Activated CD4-positive, alpha-beta T cell treated with anti-CD3 and anti-CD28 coated beads, Interleukin-2, amount 10 ng/mL, durations not matched to agents 7 days and 5 days (primary cell): Measurements from ENCODE around the gene RIC3. TPM values are rescaled to one million over a fixed set of nuclear protein-coding genes. Genes with fewer than 3 reads are reported as not detected.

ENCODE experiments used
- CTCF ChIA-PET: fragments of 350-600 bp; sonication (Branson Sonifier 250); formaldehyde crosslinking; loops from one replicate; lab custom pipeline; 2021; ENCODE audit warnings: antibody characterized with exemption; lab: Charles Lee
- POLR2A ChIA-PET: fragments of 350-600 bp; sonication (Branson Sonifier 250); formaldehyde crosslinking; loops from one replicate; lab custom pipeline; 2021; ENCODE audit warnings: antibody characterized with exemption; lab: Charles Lee
- DNase-seq: peaks from one replicate; pipeline ENCODE4 v3.0.0-alpha.2; 2020
- H3K27ac Mint-ChIP-seq: one replicate; pipeline ENCODE4 v1.8.0; 2021; ENCODE audit warnings: mild to moderate bottlenecking, moderate library complexity, mixed read lengths
- H3K27me3 Mint-ChIP-seq: one replicate; pipeline ENCODE4 v1.8.0; 2021; ENCODE audit warnings: mixed read lengths
- H3K36me3 Mint-ChIP-seq: one replicate; pipeline ENCODE4 v1.8.0; 2021; ENCODE audit warnings: low read depth, mixed read lengths
- H3K4me1 Mint-ChIP-seq: one replicate; pipeline ENCODE4 v1.8.0; 2021; ENCODE audit warnings: mixed read lengths
- H3K4me3 Mint-ChIP-seq: one replicate; pipeline ENCODE4 v1.8.0; 2021; ENCODE audit warnings: mild to moderate bottlenecking, moderate library complexity, mixed read lengths
- H3K9me3 Mint-ChIP-seq: one replicate; pipeline ENCODE4 v1.8.0; 2021; ENCODE audit warnings: mixed read lengths
- total RNA-seq, 2 experiments: library from RNA; stranded (reverse); gene quantifications; one replicate each; pipeline ENCODE4 v1.2.3, GENCODE V29; 2021

The RIC3 gene
- total RNA-seq, 2 experiments from 2014 or later = 16.9 to 20.1 TPM

DNA sequence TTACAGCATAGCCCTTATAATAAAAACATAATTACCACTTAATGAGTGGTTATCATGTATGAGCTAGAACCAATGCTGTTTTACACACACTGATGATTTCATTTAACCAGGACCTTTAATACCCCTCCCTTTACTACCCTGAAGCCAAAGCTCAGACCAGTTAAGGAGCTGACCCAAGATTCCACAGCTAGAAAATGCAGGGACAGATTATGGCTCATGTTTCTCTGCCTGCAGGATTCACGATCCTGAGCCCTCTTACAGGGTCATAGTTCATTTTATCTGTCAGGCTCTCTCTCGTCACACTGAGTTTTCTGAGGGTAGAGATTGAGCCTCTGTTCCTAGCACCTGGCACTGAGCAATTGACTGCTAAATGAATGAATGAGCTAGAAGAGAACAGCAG lies 60.4 kb downstream of the RIC3 start:
- ChIA-PET POLR2A (no interaction called here), CTCF (no interaction called here)
- Mint-ChIP-seq H3K36me3 (peaks cover 2% of the 10 kb centered on the region), H3K27me3 (no peaks in the 10 kb centered on the region), H3K27ac (no peak overlapping the region), H3K9me3 (no peaks in the 10 kb centered on the region), H3K4me1 (no peaks in the 10 kb centered on the region), H3K4me3 (no peak overlapping the region)
- no peak for DNase-seq

DNA sequence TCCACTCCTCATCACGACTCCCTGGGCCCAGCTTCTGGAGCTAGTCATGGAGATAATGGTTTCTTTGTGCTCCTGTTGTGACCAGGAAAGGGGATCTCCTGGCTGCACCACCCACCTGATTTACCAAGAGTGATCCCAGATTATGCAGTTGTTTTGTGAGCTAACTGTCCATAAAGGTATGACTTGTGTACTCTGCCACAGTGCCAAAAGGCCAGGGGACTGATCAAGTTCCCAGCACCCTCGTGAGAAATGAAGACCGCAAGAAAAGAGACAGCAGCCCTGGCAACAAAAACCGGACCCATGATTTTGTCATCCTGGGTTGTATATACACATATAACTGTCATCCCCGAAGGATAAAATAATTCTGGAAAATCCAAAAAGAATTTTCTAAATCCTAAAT lies 61.2 kb downstream of the RIC3 start:
- ChIA-PET CTCF (no interaction called here), POLR2A (no interaction called here)
- H3K27ac Mint-ChIP-seq = no peak overlapping the region
- no peaks in the 10 kb centered on the region for H3K27me3 Mint-ChIP-seq
- no peaks in the 10 kb centered on the region for H3K4me1 Mint-ChIP-seq
- no peaks in the 10 kb centered on the region for H3K9me3 Mint-ChIP-seq
- H3K36me3 Mint-ChIP-seq = peaks cover 2% of the 10 kb centered on the region
- no peak for DNase-seq
- H3K4me3 Mint-ChIP-seq = no peak overlapping the region

DNA sequence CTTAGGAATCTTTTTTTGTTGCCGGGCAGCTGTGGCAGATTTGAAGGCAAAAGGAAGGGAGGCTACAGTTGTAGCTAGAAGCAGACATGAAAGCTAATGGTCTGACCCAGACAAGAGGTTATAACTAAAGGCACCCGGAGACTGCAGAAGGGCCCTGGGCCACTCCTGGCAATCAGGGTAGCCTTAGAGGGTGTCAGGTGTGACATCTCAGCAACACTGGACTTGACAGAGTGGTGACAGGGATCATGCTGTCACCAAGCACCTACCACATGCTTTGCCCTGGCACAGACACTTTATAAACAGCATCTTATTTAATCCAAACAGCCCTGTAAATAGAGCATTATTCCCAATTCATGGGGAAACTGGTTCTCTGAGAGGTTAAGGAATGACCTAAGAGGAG lies 62.1 kb downstream of the RIC3 start:
- Mint-ChIP-seq H3K36me3 (peaks cover 2% of the 10 kb centered on the region), H3K27me3 (no peaks in the 10 kb centered on the region), H3K9me3 (no peaks in the 10 kb centered on the region), H3K4me3 (no peak overlapping the region), H3K27ac (no peak overlapping the region), H3K4me1 (no peaks in the 10 kb centered on the region)
- ChIA-PET POLR2A (no interaction called here), CTCF (interaction anchor here (0.9 kb wide), 1 partner anchor 13 kb away, joined by 3 read pairs; no protein-coding TSS in a partner anchor)
- DNase-seq = no peak

DNA sequence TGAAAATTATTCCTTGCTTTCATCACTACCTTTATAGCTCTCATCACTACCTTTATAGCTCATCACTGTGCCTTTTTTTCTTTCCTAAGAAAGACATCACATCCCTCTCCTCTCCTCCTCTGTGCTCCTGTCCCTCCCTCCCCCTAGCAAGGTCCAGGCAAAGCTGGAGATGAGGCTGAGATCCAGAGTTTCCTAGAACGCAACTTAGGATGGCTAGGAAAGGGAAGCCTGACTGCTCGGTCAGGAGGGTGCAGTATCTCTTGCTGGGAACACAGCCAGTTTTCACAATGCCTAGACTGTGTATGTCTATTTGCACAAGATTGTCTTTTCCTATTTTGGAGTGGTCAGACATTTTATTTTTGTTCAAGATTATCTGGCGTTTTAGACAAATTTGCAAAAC lies 63.2 kb downstream of the RIC3 start:
- H3K4me3 Mint-ChIP-seq = no peak overlapping the region
- CTCF ChIA-PET = interaction anchor here (1.0 kb wide), 1 partner anchor 130 kb away, joined by 4 read pairs; no protein-coding TSS in a partner anchor

DNA sequence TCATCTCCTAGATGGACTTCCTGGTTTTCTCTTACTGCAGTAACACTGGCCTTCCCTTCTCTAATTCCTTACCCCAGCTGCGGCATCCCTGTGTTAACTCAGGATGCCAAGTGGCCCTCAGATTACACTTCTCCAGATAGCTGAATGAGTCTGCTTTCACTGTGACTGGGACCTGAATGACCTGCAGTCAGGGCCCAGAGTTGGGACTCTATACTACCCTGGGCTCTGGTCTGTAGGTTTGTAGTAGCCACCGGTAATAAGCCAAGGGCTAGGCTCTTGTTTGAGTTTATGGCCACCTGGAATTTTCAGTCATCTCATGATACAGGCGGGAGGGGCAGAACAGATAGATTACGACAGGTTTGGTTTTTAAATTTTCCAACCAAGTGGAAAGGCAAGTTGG lies 63.7 kb downstream of the RIC3 start:
- ChIA-PET POLR2A (no interaction called here), CTCF (interaction anchor here (1.0 kb wide), 1 partner anchor 130 kb away, joined by 4 read pairs; no protein-coding TSS in a partner anchor)

More for the DNA sequence above, 63.2 kb downstream of the RIC3 start:
- H3K27ac Mint-ChIP-seq = no peak overlapping the region
- peaks cover 2% of the 10 kb centered on the region for H3K36me3 Mint-ChIP-seq
- no peaks in the 10 kb centered on the region for H3K27me3 Mint-ChIP-seq
- H3K9me3 Mint-ChIP-seq = no peaks in the 10 kb centered on the region
- no peak for DNase-seq
- POLR2A ChIA-PET = no interaction called here
- H3K4me1 Mint-ChIP-seq = no peaks in the 10 kb centered on the region

DNA sequence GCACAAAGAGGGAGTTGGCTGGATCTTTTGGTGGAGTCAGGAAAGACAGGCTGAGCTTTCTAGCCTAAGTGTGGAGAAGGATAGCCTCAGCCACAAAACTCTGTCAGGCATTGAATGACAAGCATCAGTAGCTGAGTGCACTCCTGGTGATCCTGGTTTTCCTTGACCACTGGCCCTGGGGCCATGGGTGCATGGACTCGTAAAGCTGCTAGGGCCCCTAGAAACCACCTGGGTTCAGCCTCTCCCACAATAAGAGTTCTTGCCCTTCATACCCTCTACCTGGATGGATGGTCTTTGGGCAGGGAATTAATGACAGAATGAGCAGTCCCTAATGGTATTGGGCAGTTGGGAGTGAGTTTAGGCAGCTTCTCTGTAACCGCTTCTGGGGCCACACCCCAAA lies 64.9 kb downstream of the RIC3 start:
- no peaks in the 10 kb centered on the region for H3K27me3 Mint-ChIP-seq
- DNase-seq = no peak
- ChIA-PET POLR2A (no interaction called here), CTCF (interaction anchor here (1.9 kb wide), 1 partner anchor 9 kb away, joined by 4 read pairs; no protein-coding TSS in a partner anchor)
- H3K4me1 Mint-ChIP-seq = no peaks in the 10 kb centered on the region
- no peak overlapping the region for H3K27ac Mint-ChIP-seq
- H3K9me3 Mint-ChIP-seq = no peaks in the 10 kb centered on the region
- no peak overlapping the region for H3K4me3 Mint-ChIP-seq
- H3K36me3 Mint-ChIP-seq = peaks cover 2% of the 10 kb centered on the region

More for the DNA sequence above, 63.7 kb downstream of the RIC3 start:
- DNase-seq = no peak
- no peaks in the 10 kb centered on the region for H3K4me1 Mint-ChIP-seq
- no peaks in the 10 kb centered on the region for H3K27me3 Mint-ChIP-seq
- no peak overlapping the region for H3K4me3 Mint-ChIP-seq
- peaks cover 2% of the 10 kb centered on the region for H3K36me3 Mint-ChIP-seq
- H3K27ac Mint-ChIP-seq = no peak overlapping the region
- H3K9me3 Mint-ChIP-seq = no peaks in the 10 kb centered on the region

DNA sequence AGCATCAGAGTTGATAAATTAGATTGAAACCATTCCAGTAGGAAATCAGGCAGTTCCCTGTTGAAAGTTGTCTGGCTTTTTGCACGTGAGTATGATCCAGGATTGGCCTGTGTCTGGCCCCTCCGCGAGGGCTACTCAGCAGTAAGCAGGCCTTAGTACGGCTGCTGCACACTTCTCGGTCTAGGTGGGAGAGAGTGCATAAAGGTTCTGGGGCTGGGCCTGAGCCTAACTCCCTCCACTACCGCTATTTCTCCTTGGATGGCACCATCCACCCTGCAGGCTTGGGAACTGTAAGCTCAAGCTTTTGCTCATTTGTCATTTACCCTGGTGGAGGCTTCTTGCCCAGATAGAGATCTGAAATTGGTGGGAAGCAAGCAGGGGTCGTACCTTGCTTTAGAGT lies 65.9 kb downstream of the RIC3 start:
- CTCF ChIA-PET = interaction anchor here (1.1 to 1.9 kb wide), 3 partner anchors 9 to 70 kb away, joined by 3 to 4 read pairs (median 4); no protein-coding TSS in a partner anchor
- POLR2A ChIA-PET = no interaction called here
- no peak for DNase-seq
- H3K27ac Mint-ChIP-seq = no peak overlapping the region
- H3K27me3 Mint-ChIP-seq = no peaks in the 10 kb centered on the region
- no peaks in the 10 kb centered on the region for H3K4me1 Mint-ChIP-seq
- H3K36me3 Mint-ChIP-seq = peaks cover 2% of the 10 kb centered on the region
- no peaks in the 10 kb centered on the region for H3K9me3 Mint-ChIP-seq
- H3K4me3 Mint-ChIP-seq = no peak overlapping the region

DNA sequence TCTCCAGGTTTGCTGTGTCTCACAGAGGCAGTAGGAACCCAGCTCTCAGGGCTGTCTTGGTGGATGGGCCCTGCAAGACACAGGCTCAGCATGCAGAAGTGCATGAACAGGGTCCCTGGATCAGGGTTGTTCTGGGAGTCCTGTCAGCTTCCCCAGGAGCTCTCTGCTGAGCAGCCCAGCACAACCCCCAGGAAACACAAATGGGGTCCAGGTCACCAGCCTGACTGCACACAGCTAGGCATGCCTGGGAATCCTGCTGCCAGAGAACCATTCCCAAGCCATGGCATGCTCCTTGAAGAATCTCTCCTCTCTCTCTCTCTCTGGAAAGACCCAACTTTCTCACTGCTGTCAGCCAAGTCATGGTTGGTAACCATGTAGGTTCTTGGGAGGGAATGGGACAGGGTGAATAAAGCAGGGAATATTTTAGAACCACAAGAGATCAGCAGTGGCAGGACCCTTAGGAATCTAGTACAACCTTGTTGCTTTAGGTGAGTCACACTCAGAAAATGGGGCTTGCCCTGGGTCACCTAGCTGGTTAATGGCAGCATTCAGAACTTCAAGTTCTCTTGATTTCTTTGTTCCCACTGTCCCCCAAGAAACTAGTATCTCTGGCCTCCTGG lies 66.4 kb downstream of the RIC3 start:
- Mint-ChIP-seq H3K27me3 (no peaks in the 10 kb centered on the region), H3K36me3 (no peaks in the 10 kb centered on the region), H3K4me1 (no peaks in the 10 kb centered on the region), H3K9me3 (no peaks in the 10 kb centered on the region), H3K4me3 (no peak overlapping the region), H3K27ac (no peak overlapping the region)
- DNase-seq = no peak
- CTCF ChIA-PET = interaction anchor here (1.1 to 1.9 kb wide), 3 partner anchors 9 to 69 kb away, joined by 3 to 4 read pairs (median 4); no protein-coding TSS in a partner anchor
- POLR2A ChIA-PET = no interaction called here

DNA sequence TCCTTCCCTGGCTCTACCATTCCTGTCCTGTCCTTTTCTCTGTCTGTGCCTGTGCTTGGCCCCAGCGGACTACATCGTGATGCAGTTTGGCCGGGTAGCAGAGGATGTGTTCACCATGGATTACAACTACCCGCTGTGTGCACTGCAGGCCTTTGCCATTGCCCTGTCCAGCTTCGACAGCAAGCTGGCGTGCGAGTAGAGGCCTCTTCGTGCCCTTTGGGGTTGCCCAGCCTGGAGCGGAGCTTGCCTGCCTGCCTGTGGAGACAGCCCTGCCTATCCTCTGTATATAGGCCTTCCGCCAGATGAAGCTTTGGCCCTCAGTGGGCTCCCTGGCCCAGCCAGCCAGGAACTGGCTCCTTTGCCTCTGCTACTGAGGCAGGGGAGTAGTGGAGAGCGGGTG lies 67.4 kb downstream of the RIC3 start:
- Mint-ChIP-seq H3K36me3 (no peaks in the 10 kb centered on the region), H3K9me3 (no peaks in the 10 kb centered on the region), H3K4me3 (no peak overlapping the region), H3K27me3 (no peaks in the 10 kb centered on the region), H3K4me1 (no peaks in the 10 kb centered on the region), H3K27ac (no peak overlapping the region)
- no peak for DNase-seq
- POLR2A ChIA-PET = no interaction called here
- CTCF ChIA-PET = interaction anchor here (1.6 to 2.7 kb wide), 2 partner anchors 68 to 95 kb away, joined by 4 to 10 read pairs; no protein-coding TSS in a partner anchor

DNA sequence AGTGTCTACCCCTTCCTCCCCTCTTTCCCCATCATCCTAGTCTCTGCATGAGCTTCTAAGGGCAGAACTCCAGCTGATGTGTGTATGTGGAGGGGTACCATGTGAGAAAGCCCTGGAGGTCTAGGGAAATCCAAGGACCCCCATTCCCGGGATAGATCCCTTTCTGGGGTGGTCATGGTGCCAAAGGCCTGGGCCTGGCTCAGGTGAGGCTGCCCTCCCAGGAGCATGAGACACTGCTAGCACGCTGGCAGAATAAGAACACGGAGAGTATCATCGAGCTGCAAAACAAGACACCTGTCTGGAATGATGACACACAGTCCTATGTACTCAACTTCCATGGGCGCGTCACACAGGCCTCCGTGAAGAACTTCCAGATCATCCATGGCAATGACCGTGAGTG lies 68.2 kb downstream of the RIC3 start:
- H3K4me3 Mint-ChIP-seq = no peak overlapping the region
- no peak overlapping the region for H3K27ac Mint-ChIP-seq
- POLR2A ChIA-PET = no interaction called here

DNA sequence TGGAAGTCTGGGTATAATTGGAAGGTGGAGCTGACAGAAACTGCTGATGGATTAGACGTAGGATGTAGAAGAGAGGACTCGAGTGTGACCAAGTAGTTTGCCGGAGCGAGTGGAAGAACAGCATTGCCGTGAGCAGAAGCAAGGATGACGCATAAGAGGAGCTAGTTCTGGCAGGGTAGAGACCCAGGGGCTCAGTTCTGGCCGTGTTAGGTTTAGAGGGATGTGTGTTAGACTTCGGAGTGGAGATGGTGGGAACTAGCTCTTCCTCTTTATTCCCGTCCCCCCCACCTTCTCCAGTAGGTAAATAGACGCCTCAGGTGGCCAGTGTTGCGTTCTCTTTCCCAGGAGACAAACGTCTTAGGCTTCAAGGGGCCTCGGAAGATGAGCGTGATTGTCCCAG lies 68.7 kb downstream of the RIC3 start:
- no peak overlapping the region for H3K4me3 Mint-ChIP-seq
- POLR2A ChIA-PET = no interaction called here
- no peaks in the 10 kb centered on the region for H3K27me3 Mint-ChIP-seq
- H3K9me3 Mint-ChIP-seq = no peaks in the 10 kb centered on the region
- CTCF ChIA-PET = interaction anchor here (1.5 to 3.9 kb wide), 7 partner anchors 10 to 94 kb away, joined by 4 to 29 read pairs (median 8); no protein-coding TSS in a partner anchor
- H3K27ac Mint-ChIP-seq = peak overlapping the region; percentile 2
- DNase-seq = no peak
- no peaks in the 10 kb centered on the region for H3K4me1 Mint-ChIP-seq
- no peaks in the 10 kb centered on the region for H3K36me3 Mint-ChIP-seq

More for the DNA sequence above, 68.2 kb downstream of the RIC3 start:
- CTCF ChIA-PET = interaction anchor here (1.8 to 3.9 kb wide), 5 partner anchors 10 to 94 kb away, joined by 7 to 29 read pairs (median 10); no protein-coding TSS in a partner anchor
- DNase-seq = no peak
- no peaks in the 10 kb centered on the region for H3K36me3 Mint-ChIP-seq
- no peaks in the 10 kb centered on the region for H3K27me3 Mint-ChIP-seq
- no peaks in the 10 kb centered on the region for H3K4me1 Mint-ChIP-seq
- H3K9me3 Mint-ChIP-seq = no peaks in the 10 kb centered on the region

DNA sequence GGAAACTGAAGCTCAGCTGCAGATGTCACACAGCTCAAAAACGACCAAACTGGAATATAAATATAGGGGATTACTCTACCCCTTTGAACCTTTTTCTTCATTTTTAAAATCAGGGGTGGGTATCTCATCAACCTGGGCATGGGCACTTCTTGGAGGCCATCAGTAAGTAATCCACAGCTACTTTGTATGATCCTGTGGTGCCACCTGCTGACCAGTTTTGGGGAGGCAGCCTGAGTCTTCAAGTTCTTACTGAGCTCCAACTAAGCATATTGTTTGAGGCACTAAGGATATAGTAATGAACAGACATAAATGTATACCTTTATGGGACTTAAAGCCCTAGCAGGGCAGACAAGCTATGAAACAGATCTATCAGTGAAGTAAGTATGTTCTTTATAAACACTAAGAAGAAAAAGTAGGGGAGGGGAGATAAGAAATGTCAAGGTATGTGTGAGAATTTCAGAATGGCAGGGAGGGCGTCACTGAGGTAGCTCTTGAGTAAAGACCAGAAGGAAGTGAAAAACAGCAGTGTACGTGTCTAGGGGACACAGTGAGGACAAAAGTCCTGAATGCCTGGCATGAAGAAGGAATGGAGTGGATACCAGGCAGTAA lies 69.4 kb downstream of the RIC3 start:
- no peaks in the 10 kb centered on the region for H3K27me3 Mint-ChIP-seq
- no peak overlapping the region for H3K27ac Mint-ChIP-seq
- no peaks in the 10 kb centered on the region for H3K36me3 Mint-ChIP-seq
- DNase-seq = peak; percentile 72
- H3K4me3 Mint-ChIP-seq = no peak overlapping the region
- no peaks in the 10 kb centered on the region for H3K4me1 Mint-ChIP-seq
- ChIA-PET CTCF (interaction anchor here (1.1 to 3.9 kb wide), 11 partner anchors 9 to 113 kb away, joined by 4 to 29 read pairs (median 6); partner anchors contain the start of gene EIF3F), POLR2A (interaction anchor here (0.6 kb wide), 1 partner anchor 76 kb away, joined by 3 read pairs; no protein-coding TSS in a partner anchor)
- no peaks in the 10 kb centered on the region for H3K9me3 Mint-ChIP-seq

DNA sequence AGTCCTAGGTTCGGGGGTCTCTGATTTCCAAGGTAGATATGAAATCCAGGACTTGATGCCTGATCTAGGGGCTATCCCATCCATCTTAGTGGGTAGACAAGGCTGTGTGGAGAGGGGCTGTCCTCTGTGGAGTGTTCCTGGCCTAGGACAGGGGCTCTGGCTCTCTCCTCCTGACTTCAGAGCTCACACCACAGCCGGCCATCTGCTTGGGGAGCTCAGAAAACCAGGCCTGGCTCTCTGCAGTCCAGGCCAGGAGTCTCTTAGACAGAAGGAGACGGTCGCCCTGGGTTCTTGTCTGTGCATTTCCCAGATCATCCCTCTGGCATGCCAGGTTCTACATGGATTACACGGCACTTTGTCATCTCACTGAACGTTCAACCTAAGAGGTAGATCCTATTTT lies 69.9 kb downstream of the RIC3 start:
- ChIA-PET POLR2A (interaction anchor here (0.6 kb wide), 1 partner anchor 75 kb away, joined by 3 read pairs; no protein-coding TSS in a partner anchor), CTCF (interaction anchor here (1.1 to 3.9 kb wide), 11 partner anchors 9 to 112 kb away, joined by 4 to 29 read pairs (median 6); partner anchors contain the start of gene EIF3F)
- Mint-ChIP-seq H3K27ac (no peak overlapping the region), H3K36me3 (no peaks in the 10 kb centered on the region), H3K4me1 (no peaks in the 10 kb centered on the region), H3K9me3 (no peaks in the 10 kb centered on the region), H3K4me3 (no peak overlapping the region), H3K27me3 (no peaks in the 10 kb centered on the region)
- no peak for DNase-seq
